Prostate gland (tissue), 2 donors: ENCODE measurements around the gene LRRC4B. TPM values are rescaled to one million over a fixed set of nuclear protein-coding genes. Genes with fewer than 3 reads are reported as not detected.
A peak's percentile ranks its signal among the peaks of the same experiment; 100 is the strongest.

Source experiments
- DNase-seq: peaks from one replicate; pipeline ENCODE4 v3.0.0-alpha.2; 2019; ENCODE audit warnings: low spot score
- H3K27ac ChIP-seq, 2 donors: fragments of 200-600 bp; sonication (generic); 2 replicates each; pipeline ENCODE4 v1.5.1; 2017 to 2019
- H3K27me3 ChIP-seq: fragments of 200-600 bp; sonication (generic); replicated peaks from 2 replicates; pipeline ENCODE4 v1.5.1; 2019; ENCODE audit not compliant: insufficient read depth
- H3K36me3 ChIP-seq, 2 donors: fragments of 200-600 bp; sonication (generic); 1 replicate in 1 of 2; 2 replicates in 1 of 2; pipeline versions ENCODE4 v1.5.1 to v1.8.1; 2017 to 2019
- H3K4me1 ChIP-seq: fragments of 200-600 bp; sonication (generic); replicated peaks from 2 replicates; pipeline ENCODE4 v1.5.1; 2019
- H3K4me3 ChIP-seq, 2 donors: fragments of 200-600 bp; sonication (generic); 2 replicates each; pipeline ENCODE4 v1.5.1; 2017 to 2019
- H3K9me3 ChIP-seq: fragments of 200-600 bp; sonication (generic); 2 replicates; pipeline ENCODE4 v1.5.1; 2017
- POLR2A ChIP-seq: fragments of 450-650 bp; IDR thresholded peaks from one replicate; pipeline ENCODE4 v1.6.1; 2016; ENCODE audit warnings: antibody characterized with exemption, mild to moderate bottlenecking
- POLR2AphosphoS5 ChIP-seq: sonication (generic); formaldehyde crosslinking; IDR thresholded peaks from one replicate; pipeline ENCODE4 v1.6.1; 2017; ENCODE audit warnings: antibody characterized with exemption
- WGBS: methylation state at CpG from one replicate; pipeline ENCODE4 v1.1.5; 2018; 5-methylcytosine and 5-hydroxymethylcytosine counted together
- intact Hi-C: fragments of 100-400 bp; cut with DNase I; formaldehyde crosslinking; loops from one replicate; pipeline ENCODE4 v1.14.2; 2022
- total RNA-seq, 2 donors: library from RNA; depleted of rRNA; stranded (reverse); fragments of >200 nt; gene quantifications; one replicate each; pipeline ENCODE4 v1.1.0, GENCODE V29; 2016
- TF ChIP-seq, protein P1 (sequence below), 4 experiments: fragments of 200-600 bp in 2 of 4; fragments of 450-650 bp in 2 of 4; sonication (generic) in 2 of 4; IDR thresholded peaks; 1 replicate in 3 of 4; 2 replicates in 1 of 4; pipeline ENCODE4 v1.5.1; 2016 to 2019; ENCODE audit warnings: antibody characterized with exemption in 4 of 4, mild to moderate bottlenecking in 2 of 4, moderate library complexity in 2 of 4

The LRRC4B gene
- total RNA-seq, 2 donors from 2014 or later: 5.6 to 7.9 TPM

DNA sequence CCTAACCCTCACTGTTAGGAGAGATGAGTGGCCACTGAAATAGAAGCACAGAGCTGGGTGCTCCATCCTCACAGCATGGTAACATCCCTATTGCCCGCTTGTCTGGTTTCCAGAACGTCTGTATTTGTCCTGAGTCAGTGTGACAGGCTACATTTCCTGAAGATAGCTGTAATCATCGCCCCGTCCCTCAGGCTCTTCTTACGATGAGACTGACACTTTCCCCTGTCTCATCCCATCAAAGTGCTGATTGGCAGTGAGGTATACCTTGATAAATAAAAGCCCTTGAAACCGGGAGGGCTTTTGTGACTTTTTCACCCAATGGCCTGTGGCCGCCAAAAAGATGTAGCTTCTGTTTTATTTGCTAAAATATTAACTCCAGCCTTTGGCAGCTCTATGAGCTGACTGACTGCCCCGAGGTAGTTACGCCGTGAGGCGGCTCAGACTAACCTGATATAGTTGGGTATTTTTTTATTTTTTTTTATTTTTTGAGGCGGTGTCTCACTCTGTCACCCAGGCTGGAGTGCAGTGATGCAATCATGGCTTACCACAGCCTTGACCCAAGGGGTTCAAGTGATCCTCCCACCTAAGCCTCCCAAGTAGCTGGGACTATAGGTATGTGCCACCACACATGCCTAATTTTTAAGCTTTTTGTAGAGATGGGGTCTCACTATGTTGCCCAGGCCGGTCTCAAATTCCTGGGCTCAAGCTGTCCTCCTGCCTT is 5.7 kb upstream of the LRRC4B start:
- intact Hi-C loops: no loop called here
- Histone ChIP-seq H3K36me3 (no peaks in the 10 kb centered on the region), H3K27me3 (no peaks in the 10 kb centered on the region), H3K27ac (no peak overlapping the region), H3K4me1 (no peaks in the 10 kb centered on the region), H3K4me3 (no peak overlapping the region), H3K9me3 (no peaks in the 10 kb centered on the region)
- TF ChIP-seq POLR2AphosphoS5 (no peak), POLR2A (no peak)
- TF ChIP-seq, protein P1, sequence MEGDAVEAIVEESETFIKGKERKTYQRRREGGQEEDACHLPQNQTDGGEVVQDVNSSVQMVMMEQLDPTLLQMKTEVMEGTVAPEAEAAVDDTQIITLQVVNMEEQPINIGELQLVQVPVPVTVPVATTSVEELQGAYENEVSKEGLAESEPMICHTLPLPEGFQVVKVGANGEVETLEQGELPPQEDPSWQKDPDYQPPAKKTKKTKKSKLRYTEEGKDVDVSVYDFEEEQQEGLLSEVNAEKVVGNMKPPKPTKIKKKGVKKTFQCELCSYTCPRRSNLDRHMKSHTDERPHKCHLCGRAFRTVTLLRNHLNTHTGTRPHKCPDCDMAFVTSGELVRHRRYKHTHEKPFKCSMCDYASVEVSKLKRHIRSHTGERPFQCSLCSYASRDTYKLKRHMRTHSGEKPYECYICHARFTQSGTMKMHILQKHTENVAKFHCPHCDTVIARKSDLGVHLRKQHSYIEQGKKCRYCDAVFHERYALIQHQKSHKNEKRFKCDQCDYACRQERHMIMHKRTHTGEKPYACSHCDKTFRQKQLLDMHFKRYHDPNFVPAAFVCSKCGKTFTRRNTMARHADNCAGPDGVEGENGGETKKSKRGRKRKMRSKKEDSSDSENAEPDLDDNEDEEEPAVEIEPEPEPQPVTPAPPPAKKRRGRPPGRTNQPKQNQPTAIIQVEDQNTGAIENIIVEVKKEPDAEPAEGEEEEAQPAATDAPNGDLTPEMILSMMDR (IDR thresholded peaks at IDR 0.05): no peak
- WGBS: 74% methylated on average over 13 of the region's 13 CpGs
- no peak for DNase-seq

DNA sequence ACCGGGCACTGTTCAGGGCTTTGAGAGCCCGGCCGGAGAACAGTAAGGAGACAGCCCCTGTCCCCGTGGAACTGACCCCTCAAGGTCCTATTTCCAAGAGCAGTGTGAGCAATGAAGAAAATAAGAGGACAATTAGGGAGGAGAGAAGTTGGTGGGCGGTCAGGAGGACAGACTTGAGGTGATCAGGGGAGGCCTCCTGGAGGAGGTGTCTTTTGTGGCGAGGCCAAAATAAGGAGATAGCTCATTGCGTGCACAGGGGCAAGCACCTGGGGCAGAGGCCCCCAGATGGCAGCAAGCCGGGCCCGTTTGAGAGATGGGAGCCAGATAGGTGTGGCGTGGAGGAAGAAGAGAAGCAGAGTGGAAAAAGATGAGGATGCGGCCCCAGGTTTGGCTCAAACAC is 2.8 kb upstream of the LRRC4B start:
- peaks cover 14% of the 10 kb centered on the region for H3K27me3 ChIP-seq
- WGBS: 68% methylated on average over 11 of the region's 11 CpGs
- H3K9me3 ChIP-seq: no peaks in the 10 kb centered on the region
- no peaks in the 10 kb centered on the region for H3K36me3 ChIP-seq
- intact Hi-C loops: no loop called here
- DNase-seq: no peak
- no peak overlapping the region for H3K27ac ChIP-seq
- TF ChIP-seq, protein P1 (IDR thresholded peaks at IDR 0.05): no peak
- TF ChIP-seq POLR2A (no peak), POLR2AphosphoS5 (no peak)
- no peak overlapping the region for H3K4me3 ChIP-seq
- H3K4me1 ChIP-seq: no peaks in the 10 kb centered on the region

DNA sequence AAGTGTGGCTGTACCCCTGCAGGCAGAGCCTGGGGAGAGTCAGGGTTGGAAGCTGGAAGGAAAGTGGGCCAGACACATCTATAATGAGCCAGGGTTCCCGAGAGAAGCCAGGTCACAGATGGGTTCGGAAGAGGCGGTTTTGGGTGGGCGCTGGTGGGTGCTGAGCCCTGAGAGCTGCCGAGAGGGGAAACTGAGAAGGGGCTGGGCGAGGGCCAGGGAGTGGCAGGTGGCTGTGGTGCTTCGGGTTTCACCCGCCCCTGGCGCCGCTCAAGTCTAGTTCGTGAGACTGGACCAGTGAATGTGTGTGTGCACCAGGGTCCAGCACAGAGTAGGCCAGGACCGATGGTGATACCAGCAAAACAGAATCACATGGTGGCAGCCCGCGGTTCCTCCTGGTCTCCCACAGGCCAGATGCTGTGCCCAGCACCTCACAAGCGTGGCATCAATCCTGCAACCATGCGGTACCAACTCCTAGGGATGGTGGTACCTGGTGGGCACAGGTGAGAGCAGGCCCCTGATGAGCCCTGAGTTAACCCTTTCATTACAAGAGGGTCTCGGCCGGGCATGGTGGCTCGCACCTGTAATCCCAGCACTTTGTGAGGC is 1.8 kb upstream of the LRRC4B start:
- DNase-seq: no peak
- intact Hi-C loops: no loop called here
- H3K4me1 ChIP-seq: no peaks in the 10 kb centered on the region
- H3K4me3 ChIP-seq: no peak overlapping the region
- TF ChIP-seq, protein P1 (IDR thresholded peaks at IDR 0.05): no peak
- TF ChIP-seq POLR2A (no peak), POLR2AphosphoS5 (no peak)
- peaks cover 19% of the 10 kb centered on the region for H3K27me3 ChIP-seq
- H3K9me3 ChIP-seq: no peaks in the 10 kb centered on the region
- 80% methylated on average over 19 of the region's 19 CpGs for WGBS
- no peaks in the 10 kb centered on the region for H3K36me3 ChIP-seq
- H3K27ac ChIP-seq: no peak overlapping the region

DNA sequence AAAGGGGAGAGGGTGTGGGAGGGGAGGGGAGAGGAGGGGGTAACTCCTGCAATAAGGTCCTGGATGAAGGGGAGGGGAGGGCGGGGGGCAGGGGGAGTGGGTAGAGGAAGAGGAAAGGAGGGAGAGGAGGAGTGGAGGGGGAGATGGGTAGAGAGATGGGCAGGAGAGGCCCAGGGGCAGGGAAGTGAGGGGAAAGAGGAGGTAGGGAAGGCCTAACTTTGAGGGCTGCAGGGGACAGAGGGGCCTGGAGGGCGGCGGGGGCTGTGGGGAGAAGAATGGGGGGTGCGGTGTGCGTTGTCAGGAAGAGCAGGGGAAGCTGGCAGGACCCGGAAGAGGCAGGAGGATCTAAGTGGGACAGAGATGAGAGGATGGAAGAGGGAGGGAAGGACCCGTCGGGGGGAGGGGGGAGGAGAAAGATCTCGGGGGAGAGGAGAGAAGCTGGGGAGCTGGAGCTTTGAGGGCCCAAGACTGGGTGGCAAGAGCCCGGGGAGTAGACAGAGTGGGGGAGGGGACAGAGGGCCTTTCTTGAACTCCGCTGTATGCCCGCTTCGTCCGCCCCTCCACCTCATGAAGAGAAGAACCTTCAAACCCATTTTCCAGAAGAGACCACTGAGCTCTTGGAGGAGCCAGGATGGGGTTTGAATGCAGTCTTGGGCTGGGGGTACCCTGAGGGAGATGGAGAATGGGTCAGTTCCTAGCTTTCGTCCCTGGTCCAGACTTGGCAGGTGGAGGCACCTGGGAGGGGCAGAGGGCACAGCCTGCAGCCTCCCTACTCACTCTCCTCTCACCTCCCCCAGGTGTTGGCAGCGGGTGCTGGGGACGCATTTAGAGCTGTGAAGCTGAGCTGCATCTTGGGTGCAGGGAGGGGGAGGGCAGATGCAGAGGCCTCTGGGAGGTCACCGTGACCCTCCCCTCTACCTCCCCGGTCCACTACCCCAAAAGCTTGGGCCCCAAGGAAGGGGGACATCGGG is 778 bp upstream of the LRRC4B start:
- intact Hi-C loops: no loop called here
- Histone ChIP-seq H3K27ac (no peak overlapping the region), H3K4me3 (peak overlapping the region in 1 of 2 donors; percentile 27), H3K4me1 (no peaks in the 10 kb centered on the region), H3K27me3 (peaks cover 27% of the 10 kb centered on the region), H3K9me3 (no peaks in the 10 kb centered on the region), H3K36me3 (no peaks in the 10 kb centered on the region)
- 29% methylated on average over 20 of the region's 20 CpGs for WGBS
- TF ChIP-seq POLR2A: no peak
- TF ChIP-seq, protein P1 (IDR thresholded peaks at IDR 0.05): no peak
- no peak for DNase-seq
